K562 (cell line): ENCODE measurements around the gene CTIF. TPM values are rescaled to one million over a fixed set of nuclear protein-coding genes. Genes with fewer than 3 reads are reported as not detected.
A peak's percentile ranks its signal among the peaks of the same experiment; 100 is the strongest.

Experiments used
- ATAC-seq: fragments of 200-7000 bp; cut with Tn5 transposase; 3 replicates; pipeline ENCODE4 v1.9.1; 2020; ENCODE audit warnings: moderate library complexity
- BruUV-seq: library from RNA; stranded (reverse); fragments of 400-500 nt; replicated peaks from 2 replicates; lab custom pipeline; 2021; lab: Mats Ljungman, UMichigan
- CTCF ChIA-PET: fragments of 300-600 bp; formaldehyde crosslinking; extraction: SDS; loops from one replicate; lab custom pipeline; 2021; ENCODE audit warnings: low intra/inter-chr PET ratio; lab: Yijun Ruan, JAX
- POLR2A ChIA-PET: fragments of 300-600, 350-650 bp; sonication (Branson Sonifier 250); formaldehyde crosslinking; extraction: SDS; loops from one replicate; lab custom pipeline; 2021; ENCODE audit warnings: antibody characterized with exemption, inconsistent platforms; lab: Yijun Ruan, JAX
- DNase-seq, 4 experiments: peaks; one replicate each; pipeline versions ENCODE4 v3.0.0 to v3.0.0-alpha.2; 2011 to 2018; ENCODE audit warnings: low spot score in 3 of 4, mixed read lengths in 3 of 4; ENCODE audit errors: extremely low read depth in 1 of 4
- FAIRE-seq: peaks from 2 replicates; lab custom pipeline; 2011; peaks lifted over from hg19 to GRCh38; lab: Jason Lieb, UNC
- H2AFZ ChIP-seq: 2 replicates; pipeline ENCODE4 v1.6.0; 2011; ENCODE audit warnings: low read depth, low read length, control low read depth, inconsistent platforms
- H3K27ac ChIP-seq: fragments of 200-600 bp; 3 replicates; pipeline ENCODE4 v1.8.0; 2011; ENCODE audit warnings: low read depth, mild to moderate bottlenecking, control low read depth, inconsistent platforms, low read length, moderate library complexity, mixed read lengths; ENCODE audit errors: extremely low read depth
- H3K27me3 ChIP-seq, 2 experiments: fragments of 300-600 bp in 1 of 2; 2 replicates in 1 of 2; 3 replicates in 1 of 2; pipeline versions ENCODE4 v1.6.0 to v1.8.0; 2011; ENCODE audit warnings: inconsistent platforms in 2 of 2, low read length in 2 of 2, mild to moderate bottlenecking in 1 of 2, mixed read lengths in 1 of 2, moderate library complexity in 1 of 2; ENCODE audit not compliant: control insufficient read depth in 2 of 2, insufficient read depth in 2 of 2
- H3K36me3 ChIP-seq: fragments of 300-600 bp; 3 replicates; pipeline ENCODE4 v1.8.0; 2011; ENCODE audit warnings: mild to moderate bottlenecking, low read length, inconsistent platforms; ENCODE audit not compliant: control insufficient read depth, insufficient read depth
- H3K4me1 ChIP-seq, 2 experiments: fragments of 200-600 bp in 1 of 2; replicated peaks in 1 of 2; 2 replicates in 1 of 2; 3 replicates in 1 of 2; pipeline versions ENCODE4 v1.5.1 to v1.8.0; 2011; ENCODE audit warnings: inconsistent platforms in 2 of 2, low read length in 2 of 2, mild to moderate bottlenecking in 1 of 2, mixed read lengths in 1 of 2, moderate library complexity in 1 of 2; ENCODE audit not compliant: control insufficient read depth in 2 of 2, insufficient read depth in 2 of 2
- H3K4me2 ChIP-seq: 2 replicates; pipeline ENCODE4 v1.6.1; 2011; ENCODE audit warnings: low read length, control low read depth, inconsistent platforms, mixed read lengths; ENCODE audit not compliant: insufficient read depth
- H3K4me3 ChIP-seq: fragments of 200-600 bp; sonication (generic), shearing (Covaris generic); 2 replicates; pipeline ENCODE4 v1.5.1; 2016; ENCODE audit warnings: control low read depth, inconsistent platforms
- H3K79me2 ChIP-seq: fragments of 200-600 bp; 3 replicates; pipeline ENCODE4 v1.8.0; 2011; ENCODE audit warnings: low read length, inconsistent platforms; ENCODE audit not compliant: control insufficient read depth, insufficient read depth
- H3K9ac ChIP-seq, 2 experiments: 2 replicates each; pipeline versions ENCODE4 v1.6.0 to v1.6.1; 2011; ENCODE audit warnings: low read depth in 2 of 2, low read length in 2 of 2, control low read depth in 1 of 2, inconsistent platforms in 1 of 2, mild to moderate bottlenecking in 1 of 2, mixed read lengths in 1 of 2; ENCODE audit not compliant: insufficient read depth in 1 of 2
- H3K9me1 ChIP-seq: one replicate; pipeline ENCODE4 v1.6.0; 2011; ENCODE audit warnings: inconsistent platforms, mild to moderate bottlenecking, low read length, moderate library complexity; ENCODE audit not compliant: control insufficient read depth, insufficient read depth
- H3K9me3 ChIP-seq: replicated peaks from 2 replicates; pipeline ENCODE4 v1.5.1; 2011; ENCODE audit warnings: low read depth, low read length, inconsistent platforms; ENCODE audit not compliant: control insufficient read depth, insufficient read depth
- H4K20me1 ChIP-seq: replicated peaks from 2 replicates; pipeline ENCODE4 v1.6.1; 2011; ENCODE audit warnings: low read length, inconsistent platforms, mixed read lengths; ENCODE audit not compliant: control insufficient read depth, insufficient read depth
- BRF1 ChIP-seq: IDR thresholded peaks from 3 replicates; pipeline ENCODE4 v1.6.1; 2011; ENCODE audit warnings: borderline replicate concordance, mild to moderate bottlenecking; ENCODE audit not compliant: insufficient read length; ENCODE audit errors: extremely low read depth
- DLX4 ChIP-seq: fragments of 250-450 bp; sonication (Bioruptor Pico); IDR thresholded peaks from 2 replicates; pipeline ENCODE4 v1.6.1; 2021; ENCODE audit warnings: mild to moderate bottlenecking
- OTX1 ChIP-seq: fragments of 450-650 bp; formaldehyde crosslinking; IDR thresholded peaks from 2 replicates; pipeline ENCODE4 v1.4.0; 2022; ENCODE audit warnings: mild to moderate bottlenecking
- SIRT6 ChIP-seq: IDR thresholded peaks from one replicate; pipeline ENCODE4 v1.6.1; 2012; ENCODE audit warnings: low read depth, mild to moderate bottlenecking, control low read depth, inconsistent platforms, low read length, moderate library complexity
- TAL1 ChIP-seq: fragments of 450-650 bp; IDR thresholded peaks from 2 replicates; pipeline ENCODE4 v1.6.1; 2016; ENCODE audit warnings: mild to moderate bottlenecking
- U2AF1 ChIP-seq: fragments of 200-400 bp; formaldehyde crosslinking; optimal IDR thresholded peaks from 2 replicates; pipeline ENCODE3; 2017; ENCODE audit warnings: mild to moderate bottlenecking, low read depth, low read length, moderate library complexity
- ZFP36 ChIP-seq: fragments of 150-350 bp; IDR thresholded peaks from 2 replicates; pipeline ENCODE4 v1.6.1; 2018; ENCODE audit warnings: low read length, low read depth; ENCODE audit not compliant: partially characterized antibody
- ZNF282 ChIP-seq: sonication (generic); formaldehyde crosslinking; IDR thresholded peaks from 2 replicates; pipeline ENCODE4 v1.8.1; 2023; ENCODE audit warnings: missing genetic modification reagents
- ZNF384 ChIP-seq: IDR thresholded peaks from 2 replicates; pipeline ENCODE4 v1.6.1; 2012; ENCODE audit warnings: low read depth, low read length, improper control_type of control experiment
- ZNF707 ChIP-seq: fragments of 250-450 bp; sonication (Bioruptor Pico); conservative IDR thresholded peaks from 2 replicates; pipeline ENCODE4 v1.8.0; 2022; ENCODE audit warnings: inconsistent platforms, mild to moderate bottlenecking, moderate library complexity
- WGBS: fragments of 100-300 bp; shearing (Covaris generic); methylation state at CpG from one replicate; pipeline ENCODE4 v1.1.6; 2016; ENCODE audit warnings: low coverage, mixed read lengths; ENCODE audit not compliant: insufficient coverage; ENCODE audit errors: missing lambda C conversion rate; 5-methylcytosine and 5-hydroxymethylcytosine counted together
- in situ Hi-C: fragments of 300-500 bp; cut with MboI; formaldehyde crosslinking; loops from 4 replicates; pipeline ENCODE4 v1.15.0; 2018; ENCODE audit warnings: inconsistent platforms, mixed read lengths
- intact Hi-C: fragments of 100-400 bp; cut with micrococcal nuclease; formaldehyde crosslinking; loops from 2 replicates; pipeline ENCODE4 v1.14.2; 2022
- polyA plus RNA-seq, 8 experiments: library from polyadenylated mRNA; depleted of rRNA in 4 of 8; stranded (reverse) in 5 of 8; unstranded in 3 of 8; fragments of >200 nt; fragmentation: Nextera tagmentation in 2 of 8; fragmentation: Illumina TruSeq in 1 of 8; extraction: Ambion mirVana in 2 of 8; extraction: Trizol in 1 of 8; gene quantifications; 2 replicates each; pipeline versions ENCODE4 v1.2.1 to v1.2.3, GENCODE V29; 2011 to 2014; ENCODE audit warnings: inconsistent platforms in 1 of 8, missing spikeins in 1 of 8
- total RNA-seq, 7 experiments: library from RNA; depleted of rRNA in 6 of 7; stranded (reverse); fragments of >200 nt in 6 of 7; fragmentation: Illumina TruSeq in 2 of 7; extraction: Trizol in 2 of 7; gene quantifications; 2 replicates each; pipeline versions ENCODE4 v1.2.1 to v1.2.3, GENCODE V29; 2011 to 2021; ENCODE audit warnings: low replicate concordance in 1 of 7

Gene CTIF
- total and polyA plus RNA-seq, 9 of the 15 experiments (the other 6 are each of a cell fraction or from before 2014, with no cell fraction given) = 0.17 to 11.5 (median 2.2) TPM

GRCh38 chr18:48858676-48859075 lies 319.8 kb downstream of the CTIF start:
- Histone ChIP-seq H3K27ac (no peak overlapping the region), H3K4me2 (no peak overlapping the region), H3K9me1 (no peaks in the 10 kb centered on the region), H3K9ac (no peak overlapping the region), H2AFZ (no peak overlapping the region), H3K4me1 (peaks cover 12 to 15% of the 10 kb centered on the region in 2 experiments; a peak in 4 of 5 replicates), H3K79me2 (no peaks in the 10 kb centered on the region), H3K27me3 (no peaks in the 10 kb centered on the region), H3K36me3 (no peaks in the 10 kb centered on the region), H3K9me3 (no peaks in the 10 kb centered on the region), H4K20me1 (no peaks in the 10 kb centered on the region), H3K4me3 (no peak overlapping the region)
- FAIRE-seq = no peak
- POLR2A ChIA-PET = interaction anchor here (0.6 to 1.3 kb wide), 2 partner anchors 18 to 63 kb away, joined by 4 to 7 read pairs; no protein-coding TSS in a partner anchor
- CTCF ChIA-PET = no interaction called here
- BruUV-seq = no TSS peak
- ATAC-seq = no peak
- WGBS = 64% methylated on average over 3 of the region's 4 CpGs
- in situ Hi-C loops (no loop called here), intact Hi-C loops (no loop called here)
- DNase-seq = no peak
- TF ChIP-seq DLX4 (CRISPR knock-in tag) (no peak), ZFP36 (peak; percentile 88)

- H4K20me1 ChIP-seq = no peaks in the 10 kb centered on the region
- BruUV-seq = no TSS peak
Measured at GRCh38 chr18:48859311-48860268, 320.8 kb downstream of the CTIF start.

More at GRCh38 chr18:48859311-48860268, 320.8 kb downstream of the CTIF start:
- no peak for FAIRE-seq
- ATAC-seq = no peak
- ChIA-PET POLR2A (interaction anchor here (1.3 kb wide), 1 partner anchor 17 kb away, joined by 7 read pairs; no protein-coding TSS in a partner anchor), CTCF (no interaction called here)
- intact Hi-C loops = no loop called here
- in situ Hi-C loops = no loop called here
- no peak for TF ChIP-seq TAL1
- TF ChIP-seq ZNF282 (CRISPR knock-in tag) = no peak
- no peak for TF ChIP-seq BRF1
- TF ChIP-seq ZNF384 = no peak
- no peak for TF ChIP-seq SIRT6
- no peak for TF ChIP-seq ZNF707 (CRISPR knock-in tag)
- no peak for TF ChIP-seq U2AF1
- TF ChIP-seq OTX1 (CRISPR knock-in tag) = no peak
- TF ChIP-seq, all 486 proteins: peak for 0
- H3K9me3 ChIP-seq = no peaks in the 10 kb centered on the region
- no peak for DNase-seq
- H3K4me3 ChIP-seq = no peak overlapping the region
- no peaks in the 10 kb centered on the region for H3K9me1 ChIP-seq
- H3K27ac ChIP-seq = no peak overlapping the region
- peaks cover 12 to 15% of the 10 kb centered on the region in 2 experiments; a peak in 4 of 5 replicates for H3K4me1 ChIP-seq
- no peaks in the 10 kb centered on the region for H3K36me3 ChIP-seq
- 78% methylated on average over 12 of the region's 43 CpGs for WGBS
- no peak overlapping the region for H3K4me2 ChIP-seq
- no peaks in the 10 kb centered on the region for H3K79me2 ChIP-seq
- no peak overlapping the region for H2AFZ ChIP-seq
- H3K27me3 ChIP-seq = no peaks in the 10 kb centered on the region
- peak overlapping the region in 1 of 2 experiments; percentile 17; a peak in 1 of 4 replicates for H3K9ac ChIP-seq
